NT2/D1 (cell line): ENCODE results near the gene COG8.

Source experiments
- DNase-seq: peaks from one replicate; pipeline ENCODE4 v3.0.0-alpha.2; 2011; ENCODE audit warnings: low read depth, low spot score
- H3K27me3 ChIP-seq: 2 replicates; pipeline ENCODE4 v1.6.0; 2011; ENCODE audit warnings: mild to moderate bottlenecking; ENCODE audit not compliant: insufficient read length, insufficient read depth
- H3K36me3 ChIP-seq: 2 replicates; pipeline ENCODE4 v1.6.1; 2011; ENCODE audit warnings: mild to moderate bottlenecking, low read length, mixed read lengths; ENCODE audit not compliant: insufficient read depth, insufficient read length
- H3K4me1 ChIP-seq: 2 replicates; pipeline ENCODE4 v1.5.1; 2011; ENCODE audit not compliant: insufficient read depth, insufficient read length
- H3K4me3 ChIP-seq: 2 replicates; pipeline ENCODE4 v1.5.1; 2011; ENCODE audit warnings: low read depth; ENCODE audit not compliant: insufficient read length
- H3K9ac ChIP-seq: 2 replicates; pipeline ENCODE4 v1.6.0; 2011; ENCODE audit warnings: low read depth; ENCODE audit not compliant: insufficient read length
- H3K9me3 ChIP-seq: 2 replicates; pipeline ENCODE4 v1.5.1; 2011; ENCODE audit warnings: mild to moderate bottlenecking, low read length; ENCODE audit not compliant: insufficient read depth
- SUZ12 ChIP-seq: IDR thresholded peaks from 2 replicates; pipeline ENCODE4 v1.6.1; 2011; ENCODE audit not compliant: insufficient read length, insufficient read depth; ENCODE audit errors: extremely low read depth
- YY1 ChIP-seq: IDR thresholded peaks from 2 replicates; pipeline ENCODE4 v1.6.1; 2011; ENCODE audit not compliant: insufficient read length, insufficient read depth
- ZNF274 ChIP-seq: IDR thresholded peaks from 2 replicates; pipeline ENCODE4 v1.6.1; 2011; ENCODE audit warnings: mild to moderate bottlenecking, low read depth, low read length

The COG8 gene

GRCh38 chr16:69324013-69324531 is 15.3 kb downstream of the COG8 start:
- H3K9ac ChIP-seq, result no peak overlapping the region
- DNase-seq, result no peak

GRCh38 chr16:69323415-69323814 is 15.9 kb downstream of the COG8 start:
- no peaks in the 10 kb centered on the region for H3K27me3 ChIP-seq
- H3K4me1 ChIP-seq, result peaks cover 2% of the 10 kb centered on the region
- H3K36me3 ChIP-seq, result peaks cover 94% of the 10 kb centered on the region
- DNase-seq, result no peak
- no peak overlapping the region for H3K9ac ChIP-seq
- H3K4me3 ChIP-seq, result no peak overlapping the region
- TF ChIP-seq ZNF274 (no peak), YY1 (no peak), SUZ12 (no peak)
- no peaks in the 10 kb centered on the region for H3K9me3 ChIP-seq

More at GRCh38 chr16:69324013-69324531, 15.3 kb downstream of the COG8 start:
- H3K27me3 ChIP-seq, result no peaks in the 10 kb centered on the region
- peaks cover 6% of the 10 kb centered on the region for H3K4me1 ChIP-seq
- peaks cover 94% of the 10 kb centered on the region for H3K36me3 ChIP-seq
- H3K9me3 ChIP-seq, result no peaks in the 10 kb centered on the region
- TF ChIP-seq SUZ12 (no peak), ZNF274 (no peak), YY1 (no peak)
- H3K4me3 ChIP-seq, result no peak overlapping the region

DNA sequence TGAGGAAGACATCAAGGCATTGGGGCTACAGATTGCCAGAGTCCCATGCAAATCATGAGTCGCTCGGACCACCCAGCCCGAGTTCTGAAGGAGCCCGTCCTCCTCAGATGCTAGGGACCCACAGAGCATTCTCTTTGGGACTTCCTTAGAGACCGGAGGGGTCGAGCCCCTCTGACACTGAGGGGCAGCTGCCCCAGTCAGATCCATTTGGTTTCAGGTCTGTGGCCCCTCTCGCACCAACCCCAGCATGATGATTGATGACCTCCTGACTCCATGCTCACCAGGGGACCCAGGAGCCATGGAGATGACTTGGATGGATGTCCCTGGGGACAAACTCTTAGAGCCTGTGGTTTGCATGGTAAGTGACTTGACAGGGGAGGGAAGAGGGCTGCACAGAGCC is 17.0 kb downstream of the COG8 start:
- H3K4me3 ChIP-seq, result no peak overlapping the region
- TF ChIP-seq ZNF274 (no peak), YY1 (no peak), SUZ12 (no peak)
- H3K9ac ChIP-seq, result no peak overlapping the region
- DNase-seq, result no peak
- H3K36me3 ChIP-seq, result peaks cover 94% of the 10 kb centered on the region
- H3K9me3 ChIP-seq, result no peaks in the 10 kb centered on the region
- H3K27me3 ChIP-seq, result no peaks in the 10 kb centered on the region
- peaks cover 2% of the 10 kb centered on the region for H3K4me1 ChIP-seq

GRCh38 chr16:69321080-69321479 is 18.3 kb downstream of the COG8 start:
- Histone ChIP-seq H3K4me3 (no peak overlapping the region), H3K4me1 (peaks cover 2% of the 10 kb centered on the region), H3K9me3 (no peaks in the 10 kb centered on the region), H3K9ac (no peak overlapping the region), H3K36me3 (peaks cover 94% of the 10 kb centered on the region), H3K27me3 (no peaks in the 10 kb centered on the region)
- DNase-seq, result no peak
- TF ChIP-seq SUZ12 (no peak), ZNF274 (no peak), YY1 (no peak)

DNA sequence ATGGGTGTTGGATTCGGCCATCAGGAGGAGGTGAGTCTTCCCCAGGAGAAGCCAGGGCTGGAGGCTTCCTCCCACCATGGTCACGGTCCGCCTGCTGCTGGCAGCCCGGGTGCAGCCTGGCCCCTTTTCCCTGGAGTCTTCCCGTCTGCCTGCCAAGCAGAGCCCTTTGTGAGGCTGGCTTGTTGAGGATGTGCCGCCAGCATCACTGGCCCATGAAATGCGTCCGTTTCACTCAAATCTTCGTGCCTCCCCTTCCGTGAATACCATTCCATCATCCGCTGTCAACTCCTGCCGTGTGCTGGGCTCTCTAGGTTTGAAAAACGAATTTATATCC is 18.7 kb downstream of the COG8 start:
- no peak overlapping the region for H3K4me3 ChIP-seq
- no peaks in the 10 kb centered on the region for H3K27me3 ChIP-seq
- TF ChIP-seq ZNF274, result no peak
- H3K9ac ChIP-seq, result no peak overlapping the region
- DNase-seq, result no peak
- H3K36me3 ChIP-seq, result peaks cover 94% of the 10 kb centered on the region
- H3K9me3 ChIP-seq, result no peaks in the 10 kb centered on the region
- H3K4me1 ChIP-seq, result peaks cover 2% of the 10 kb centered on the region

DNA sequence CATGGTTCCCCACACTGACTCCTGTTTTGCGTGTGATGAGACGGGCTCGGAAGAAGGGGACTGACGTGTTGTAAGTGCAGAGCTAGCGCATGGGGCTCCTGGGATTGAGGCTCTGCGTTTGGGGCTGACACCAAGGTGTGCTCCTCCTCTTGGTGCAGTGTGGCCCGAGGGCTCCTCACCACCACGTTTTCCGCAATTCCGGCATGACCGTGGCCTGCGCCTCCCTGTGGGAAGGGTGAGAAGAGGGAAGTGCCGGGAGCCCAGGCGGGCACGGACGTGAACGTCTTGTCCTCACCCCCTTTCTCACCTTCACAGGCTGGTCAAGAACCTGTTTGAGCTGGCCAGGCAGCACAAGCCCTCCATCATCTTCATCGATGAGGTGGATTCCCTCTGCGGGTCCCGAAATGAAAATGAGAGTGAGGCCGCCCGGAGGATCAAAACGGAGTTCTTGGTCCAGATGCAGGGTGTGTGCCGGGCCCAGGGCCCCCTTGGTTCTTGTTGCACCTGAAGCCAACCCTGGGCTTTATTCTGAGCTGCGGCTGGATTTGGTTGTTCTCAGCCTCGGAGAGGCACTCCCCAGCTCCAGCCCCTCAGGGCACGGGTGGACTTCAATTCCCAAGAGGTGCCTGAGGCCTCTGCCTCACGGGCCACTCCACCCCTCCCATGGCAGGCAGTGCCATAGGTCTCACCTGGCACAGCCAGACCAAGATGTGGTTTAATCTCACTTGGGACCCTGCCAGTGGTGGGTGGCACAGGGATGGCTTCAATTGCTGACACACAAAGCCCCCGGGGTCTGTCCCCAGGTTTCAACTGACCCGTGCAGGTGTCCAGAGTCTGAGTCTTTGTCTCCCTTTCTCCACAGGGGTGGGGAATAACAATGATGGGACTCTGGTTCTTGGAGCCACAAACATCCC is 19.3 kb downstream of the COG8 start:
- Histone ChIP-seq H3K36me3 (peaks cover 96% of the 10 kb centered on the region), H3K9ac (no peak overlapping the region)
- no peak for DNase-seq

DNA sequence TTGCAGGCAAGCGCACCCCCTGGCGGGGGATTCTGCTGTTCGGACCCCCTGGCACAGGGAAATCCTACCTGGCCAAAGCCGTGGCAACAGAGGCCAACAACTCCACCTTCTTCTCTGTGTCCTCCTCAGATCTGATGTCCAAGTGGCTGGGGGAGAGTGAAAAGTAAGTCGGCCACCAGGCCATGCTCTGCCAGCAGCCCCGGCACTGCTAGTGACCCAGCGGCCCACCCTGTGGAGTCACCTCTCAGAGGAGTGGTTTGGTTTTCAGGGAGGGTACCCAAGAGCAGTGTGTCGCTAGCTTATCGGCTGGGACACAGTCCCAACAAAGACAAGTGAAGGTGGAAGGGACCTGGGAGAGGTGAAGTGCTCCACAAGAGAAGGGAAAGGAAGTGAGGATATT is 20.0 kb downstream of the COG8 start:
- Histone ChIP-seq H3K36me3 (peaks cover 96% of the 10 kb centered on the region), H3K4me1 (peaks cover 2% of the 10 kb centered on the region), H3K9ac (no peak overlapping the region), H3K27me3 (no peaks in the 10 kb centered on the region), H3K4me3 (no peak overlapping the region), H3K9me3 (no peaks in the 10 kb centered on the region)
- no peak for DNase-seq
- TF ChIP-seq YY1 (no peak), ZNF274 (no peak)

More for the DNA sequence above, 19.3 kb downstream of the COG8 start:
- H3K9me3 ChIP-seq, result no peaks in the 10 kb centered on the region
- H3K4me3 ChIP-seq, result no peak overlapping the region
- H3K27me3 ChIP-seq, result no peaks in the 10 kb centered on the region
- TF ChIP-seq ZNF274, result no peak
- no peak for TF ChIP-seq SUZ12
- no peak for TF ChIP-seq YY1
- H3K4me1 ChIP-seq, result peaks cover 2% of the 10 kb centered on the region
